NCI-H146 treated with DMSO at 0.1 percent for 48 hours (cell line): ENCODE measurements around the gene RIMKLB.
"Not testable (repeated sequence)": the region's sequence is repeated elsewhere in the genome, so short reads cannot be mapped to it uniquely, and the experiment has no call there.

ENCODE experiments used
- DNase-seq: peaks from one replicate; lab custom pipeline; 2025; ENCODE audit not compliant: unreplicated experiment; lab: John Stamatoyannopoulos, UW

RIMKLB gene

DNA sequence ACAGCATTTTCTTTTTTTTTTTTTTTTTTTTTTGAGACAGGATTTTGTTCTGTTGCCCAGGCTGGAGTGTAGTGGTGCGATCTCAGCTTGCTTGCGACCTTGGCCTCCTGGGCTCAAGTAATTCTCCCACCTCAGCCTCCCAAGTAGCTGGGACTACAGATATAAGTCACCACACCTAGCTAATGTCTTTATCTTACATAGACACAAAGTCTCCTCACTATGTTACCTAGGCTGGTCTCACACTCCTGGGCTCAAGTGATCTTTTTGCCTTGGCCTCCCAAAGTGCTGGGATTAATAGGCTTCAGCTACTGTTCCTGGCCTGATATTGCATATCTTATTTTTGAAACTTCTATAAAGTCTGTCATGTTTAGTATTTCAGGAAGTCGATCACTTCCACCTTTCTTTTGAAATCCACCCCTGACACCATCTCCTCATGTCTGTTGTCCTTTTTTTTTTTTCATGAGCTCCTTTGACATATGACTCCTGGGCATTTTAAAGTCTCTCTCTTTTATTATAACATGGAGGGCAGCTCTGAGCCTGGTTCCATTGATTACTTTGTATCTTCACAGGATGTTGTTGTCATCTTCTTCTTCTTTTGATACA lies 118.8 kb downstream of the RIMKLB start:
- no peak for DNase-seq

DNA sequence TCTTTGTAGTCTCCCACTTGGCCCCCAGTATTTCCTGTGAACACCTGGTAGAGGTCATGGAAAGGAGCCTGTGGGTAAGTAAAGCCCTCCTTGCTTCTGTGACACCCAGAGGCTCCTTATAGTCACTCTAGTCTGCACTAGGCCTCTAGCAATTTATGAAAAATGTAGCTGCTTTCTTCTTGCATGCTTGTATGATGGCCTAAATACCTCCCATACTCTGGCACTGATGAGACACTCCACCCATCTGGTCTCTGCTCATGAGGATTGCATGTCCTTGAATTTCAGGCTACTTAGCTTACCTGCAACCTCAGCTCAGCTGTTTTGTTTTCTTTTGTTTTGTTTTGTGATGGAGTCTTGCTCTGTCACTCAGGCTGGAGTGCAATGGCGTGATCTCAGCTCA lies 120.1 kb downstream of the RIMKLB start:
- DNase-seq: no peak

DNA sequence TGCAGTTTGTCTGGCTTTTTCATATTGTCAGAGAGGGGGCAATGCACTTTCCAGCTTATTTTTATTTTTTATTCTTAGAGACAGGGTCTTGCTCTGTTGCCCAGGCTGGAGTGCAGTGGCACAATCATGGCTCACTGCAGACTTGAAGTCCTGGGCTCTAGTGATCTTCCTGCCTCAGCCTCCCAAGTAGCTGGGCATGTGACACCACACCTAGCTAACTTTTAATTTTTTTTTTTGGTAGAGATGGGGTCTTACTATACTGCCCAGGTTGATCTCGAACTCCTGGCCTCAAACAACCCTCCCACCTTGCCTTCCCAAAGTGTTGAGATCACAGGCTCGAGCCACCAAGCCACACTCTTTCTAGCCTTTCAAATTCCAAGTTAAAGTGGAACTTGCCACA lies 120.7 kb downstream of the RIMKLB start:
- no peak for DNase-seq

DNA sequence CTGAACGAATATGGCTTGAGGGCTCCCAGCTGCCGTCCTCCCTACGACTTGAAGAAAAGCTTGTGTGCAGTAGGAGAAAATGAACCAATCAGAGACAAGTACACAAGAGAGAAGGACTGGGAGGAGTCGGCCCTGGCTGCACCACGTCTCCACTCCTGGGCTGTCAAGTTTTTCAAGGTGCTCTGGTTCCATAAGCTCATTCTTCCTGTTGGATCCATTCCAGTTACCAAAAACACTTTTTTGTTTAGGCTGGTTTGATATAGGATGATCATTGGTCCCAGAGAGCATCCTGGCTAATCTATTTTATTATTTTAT lies 121.8 kb downstream of the RIMKLB start:
- DNase-seq: no peak

DNA sequence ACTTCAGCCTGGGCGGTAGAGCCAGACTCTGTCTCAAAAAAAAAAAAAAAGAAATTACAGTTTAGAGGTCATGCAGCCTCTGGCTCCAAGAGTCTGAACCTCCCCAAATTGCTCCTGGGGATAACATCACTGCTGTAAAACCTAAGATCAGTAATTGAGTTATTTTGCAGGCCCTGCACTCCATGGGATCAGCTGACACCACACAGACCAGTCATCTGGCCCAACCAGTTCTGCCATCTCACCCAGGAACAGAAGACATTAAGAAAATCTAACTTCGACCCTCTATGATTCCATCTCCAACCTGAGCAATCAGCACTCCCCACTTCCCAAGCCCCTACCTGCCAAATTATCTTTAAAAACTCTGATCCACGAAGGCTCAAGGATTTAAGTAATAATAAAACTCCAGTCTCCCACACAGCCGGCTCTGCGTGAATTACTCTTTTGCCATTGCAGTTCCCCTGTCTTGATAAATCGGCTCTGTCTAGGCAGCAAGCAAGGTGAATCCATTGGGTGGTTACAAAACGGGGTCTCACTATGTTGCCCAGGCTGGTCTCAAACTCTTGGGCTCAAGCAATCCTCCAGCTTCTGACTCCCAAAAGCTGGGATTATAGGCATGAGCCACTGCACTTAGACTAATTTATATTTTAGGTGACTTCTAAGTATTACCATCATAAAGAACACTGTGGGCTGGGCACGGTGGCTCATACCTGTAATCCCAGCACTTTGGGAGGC lies 123.1 kb downstream of the RIMKLB start:
- not testable (repeated sequence) for DNase-seq

DNA sequence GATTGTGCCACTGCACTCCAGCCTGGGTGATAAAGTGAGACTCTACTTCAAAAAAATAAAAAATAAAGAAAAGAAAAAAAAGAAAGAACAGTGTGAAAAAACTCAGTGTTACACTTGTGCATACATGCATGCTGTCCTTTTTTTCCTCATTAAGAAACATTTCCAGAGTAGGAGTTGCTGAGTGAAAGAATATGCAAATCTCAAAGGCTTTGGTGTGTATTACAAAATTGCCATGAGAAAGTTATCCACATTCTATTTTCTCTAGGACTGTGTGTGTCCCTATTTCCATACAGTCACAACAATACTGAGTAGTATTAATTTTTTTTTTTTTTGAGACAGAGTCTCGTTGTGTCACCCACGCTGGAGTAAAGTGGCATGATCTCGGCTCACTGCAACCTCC lies 123.8 kb downstream of the RIMKLB start:
- DNase-seq: no peak

DNA sequence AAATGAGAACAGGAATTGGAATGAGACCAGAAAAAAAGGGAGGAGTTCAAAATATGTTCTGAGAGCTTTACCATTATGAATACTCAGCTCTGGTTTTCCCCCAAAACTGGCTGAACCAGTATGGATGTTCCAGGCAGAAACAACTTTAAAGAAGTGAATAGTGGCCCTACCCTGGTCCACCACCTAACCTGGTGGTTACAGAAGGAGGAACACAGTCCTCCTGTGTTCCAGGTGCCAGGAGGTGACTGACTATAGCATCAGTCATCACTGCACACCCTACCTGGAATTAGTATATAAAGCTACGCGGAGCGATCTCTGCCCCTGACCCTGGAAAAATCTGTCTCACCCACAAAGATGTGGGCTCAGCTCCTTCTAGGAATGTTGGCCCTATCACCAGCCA lies 124.5 kb downstream of the RIMKLB start, which contains the start of gene A2ML1:
A2ML1 (plus strand) TSS at position 324 of the 400 bp plus-strand sequence; CDS start at position 355, 31 bp downstream.
- DNase-seq: no peak

DNA sequence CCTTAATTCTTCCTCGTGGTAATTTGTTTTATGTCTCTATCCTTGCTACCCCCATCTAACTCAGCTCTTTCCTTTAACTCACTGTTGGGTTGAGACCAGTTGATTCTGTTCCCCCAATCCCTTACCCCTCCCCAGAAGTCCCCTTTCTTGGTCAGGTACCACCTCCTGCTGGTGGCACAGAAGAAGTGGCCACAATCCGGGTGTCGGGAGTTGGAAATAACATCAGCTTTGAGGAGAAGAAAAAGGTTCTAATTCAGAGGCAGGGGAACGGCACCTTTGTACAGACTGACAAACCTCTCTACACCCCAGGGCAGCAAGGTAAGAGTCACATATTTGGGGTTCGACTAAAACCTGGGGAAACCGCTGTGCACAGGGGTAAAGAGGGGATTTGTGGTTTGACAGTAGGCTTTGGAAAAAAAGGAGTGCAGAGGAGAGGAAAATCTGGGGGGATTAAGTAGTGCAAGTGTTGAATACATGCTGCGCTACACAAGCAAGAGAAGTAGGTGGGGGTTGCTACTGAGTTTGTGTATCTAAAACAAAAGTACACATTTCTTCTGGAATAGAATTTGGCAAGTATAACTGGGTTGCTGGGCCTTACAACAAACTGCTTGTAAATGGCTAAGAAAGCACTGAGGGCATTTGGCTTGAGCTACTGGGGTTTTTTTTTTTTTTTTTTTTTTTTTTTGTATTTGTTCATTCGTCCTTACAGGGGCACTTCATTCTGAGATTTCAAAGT lies 125.9 kb downstream of the RIMKLB start:
- DNase-seq: no peak

DNA sequence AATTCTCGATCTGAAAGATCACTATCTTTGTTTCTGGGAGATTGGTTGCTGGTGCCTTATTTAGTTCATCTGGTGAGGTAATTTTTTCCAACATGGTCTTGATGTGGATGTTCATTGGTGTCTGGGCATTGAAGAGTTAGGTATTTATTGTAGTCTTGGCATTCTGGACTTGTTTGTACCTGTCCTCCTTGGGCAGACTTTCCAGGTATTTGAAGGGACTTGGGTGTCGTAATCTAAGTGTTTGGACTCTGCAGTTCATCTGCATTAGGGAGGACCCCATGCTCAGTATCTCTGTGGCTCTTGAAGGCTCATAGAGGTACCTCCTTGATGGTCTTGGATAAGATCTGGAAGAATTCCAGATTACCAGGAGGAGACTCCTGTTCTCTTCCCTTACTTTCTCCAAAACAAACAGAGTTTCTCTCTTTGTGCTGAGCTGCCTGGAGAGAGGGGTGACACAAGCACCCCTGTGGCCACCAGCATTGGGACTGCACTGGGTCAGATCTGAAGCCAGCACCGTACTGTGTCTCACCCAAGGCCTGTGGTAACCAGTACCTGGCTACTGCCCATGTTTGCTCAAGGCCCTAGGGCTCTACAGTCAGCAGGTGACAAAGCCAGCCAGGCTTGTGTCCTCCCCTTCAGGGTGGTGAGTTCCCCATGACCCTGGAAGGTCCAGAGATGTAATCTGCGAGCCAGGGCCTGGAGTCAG lies 129.9 kb downstream of the RIMKLB start:
- DNase-seq: no peak

DNA sequence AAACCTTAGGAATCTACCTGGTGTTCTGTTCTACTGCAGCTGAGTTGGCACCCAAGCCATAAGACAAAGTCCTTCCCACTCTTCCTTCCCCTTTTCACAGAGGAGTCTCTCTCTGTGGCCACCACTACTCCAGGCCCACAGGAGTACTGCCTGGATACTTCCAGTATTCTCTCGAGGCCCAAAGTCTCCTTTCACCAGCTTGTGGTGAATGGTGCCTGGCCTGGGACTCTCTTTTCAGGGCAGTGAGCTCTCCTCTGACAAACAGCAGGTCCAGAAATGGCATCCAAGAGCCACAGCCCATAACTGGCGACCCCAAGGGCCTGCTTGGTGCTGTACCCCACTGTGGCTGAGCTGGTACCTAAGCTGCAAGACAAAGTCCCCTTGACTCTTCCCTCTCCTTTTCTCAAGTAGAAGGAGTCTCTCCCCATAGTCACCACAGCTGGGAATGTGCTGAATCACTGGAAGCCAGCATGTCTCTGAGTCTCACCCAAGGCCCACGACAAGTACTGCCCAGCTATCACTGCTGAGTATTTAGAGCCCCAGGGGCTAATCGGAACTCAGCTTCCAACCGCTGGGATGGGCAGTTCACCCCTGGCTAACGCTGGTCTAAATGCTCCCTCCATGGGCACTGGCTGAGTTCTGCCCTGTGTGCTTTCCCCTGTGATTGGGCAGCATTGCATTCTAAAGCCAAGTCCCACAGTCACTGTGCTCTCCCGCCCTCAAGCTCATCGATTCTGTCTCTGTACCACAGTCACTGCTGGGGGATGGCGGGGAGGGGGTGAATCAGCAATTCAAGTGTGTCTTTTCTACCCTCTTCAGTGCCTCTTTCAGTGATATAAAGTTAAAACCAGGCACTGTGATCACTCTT lies 130.7 kb downstream of the RIMKLB start:
- no peak for DNase-seq

DNA sequence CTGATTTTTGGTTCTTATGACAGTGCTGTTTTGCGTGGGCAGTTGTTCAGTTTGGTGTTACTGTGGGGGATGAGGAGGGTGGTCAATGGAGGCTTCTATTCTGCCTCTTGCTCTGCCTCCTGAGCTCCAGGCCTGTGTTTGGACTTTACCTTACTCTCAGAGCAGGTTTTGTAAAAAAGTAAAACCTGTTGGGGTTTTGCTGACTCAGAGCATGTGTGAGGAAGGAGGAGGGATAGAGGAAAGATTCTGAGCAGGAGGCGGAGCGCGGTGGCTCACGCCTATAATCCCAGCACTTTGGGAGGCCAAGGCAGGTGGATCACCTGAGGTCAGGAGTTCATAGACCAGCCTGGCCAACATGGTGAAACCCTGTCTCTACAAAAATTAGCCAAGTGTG lies 131.3 kb downstream of the RIMKLB start:
- no peak for DNase-seq

DNA sequence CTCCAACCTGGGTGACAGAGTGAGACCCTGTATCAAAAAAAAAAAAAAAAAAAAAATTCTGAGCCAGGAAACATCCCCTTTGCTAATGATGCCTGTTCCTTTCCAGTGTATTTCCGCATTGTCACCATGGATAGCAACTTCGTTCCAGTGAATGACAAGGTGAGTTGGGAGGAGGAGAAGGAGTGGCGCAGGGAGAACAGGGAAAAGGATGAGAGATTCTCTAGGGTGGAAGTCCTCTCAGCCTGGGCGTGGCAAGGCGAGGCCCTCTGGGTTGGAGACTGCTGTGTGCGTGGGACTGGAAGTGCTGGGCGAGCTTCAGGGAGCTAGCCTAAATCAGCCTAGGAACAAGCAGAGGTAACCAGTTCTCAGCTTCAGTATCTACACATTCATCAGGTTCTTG lies 131.8 kb downstream of the RIMKLB start:
- DNase-seq: no peak

DNA sequence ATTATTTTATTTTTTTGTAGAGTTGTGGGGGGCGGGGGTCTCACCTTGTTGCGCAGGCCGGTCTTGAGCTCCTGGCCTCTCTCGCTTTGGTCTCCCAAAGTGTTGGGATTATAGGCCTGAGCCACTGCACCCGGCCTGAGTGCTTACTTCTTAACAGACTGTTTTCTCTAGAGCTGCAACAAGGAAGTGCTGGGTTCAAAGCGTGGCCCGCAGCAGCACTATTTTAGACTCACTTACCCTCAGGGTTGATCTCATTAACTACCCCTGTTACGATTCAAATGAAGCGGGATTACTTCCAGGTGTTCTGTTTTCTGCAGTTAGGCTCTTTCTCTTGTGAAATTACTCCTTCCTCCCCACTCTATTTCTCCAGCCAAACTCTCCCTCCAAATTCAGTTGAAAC lies 133.3 kb downstream of the RIMKLB start:
- no peak for DNase-seq

DNA sequence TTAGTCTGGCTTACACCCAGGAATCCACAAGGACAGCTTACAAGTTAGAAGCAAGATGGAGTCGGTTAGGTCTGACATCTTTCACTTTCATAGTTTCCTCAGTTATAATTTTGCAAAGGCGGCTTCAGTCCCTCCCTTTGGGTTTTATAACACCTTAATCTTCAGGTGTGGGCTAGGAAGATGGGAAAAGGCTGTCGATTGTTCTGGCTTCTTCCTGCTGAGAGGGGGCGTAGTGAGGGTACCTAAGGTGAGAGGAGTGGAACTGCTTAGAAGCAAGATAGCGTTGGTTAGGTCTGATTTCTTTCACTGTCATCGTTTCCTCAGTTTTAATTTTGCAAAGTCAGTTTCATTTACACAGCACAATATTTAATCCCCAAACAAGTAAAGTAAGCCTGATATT lies 134.7 kb downstream of the RIMKLB start:
- DNase-seq: no peak
